Glomerular visceral epithelial cell (primary cell): ENCODE measurements around the gene TRIM29.

Experiments used
- DNase-seq: peaks from one replicate; pipeline ENCODE4 v3.0.0-alpha.2; 2016; ENCODE audit errors: extremely low spot score

The TRIM29 gene

DNA sequence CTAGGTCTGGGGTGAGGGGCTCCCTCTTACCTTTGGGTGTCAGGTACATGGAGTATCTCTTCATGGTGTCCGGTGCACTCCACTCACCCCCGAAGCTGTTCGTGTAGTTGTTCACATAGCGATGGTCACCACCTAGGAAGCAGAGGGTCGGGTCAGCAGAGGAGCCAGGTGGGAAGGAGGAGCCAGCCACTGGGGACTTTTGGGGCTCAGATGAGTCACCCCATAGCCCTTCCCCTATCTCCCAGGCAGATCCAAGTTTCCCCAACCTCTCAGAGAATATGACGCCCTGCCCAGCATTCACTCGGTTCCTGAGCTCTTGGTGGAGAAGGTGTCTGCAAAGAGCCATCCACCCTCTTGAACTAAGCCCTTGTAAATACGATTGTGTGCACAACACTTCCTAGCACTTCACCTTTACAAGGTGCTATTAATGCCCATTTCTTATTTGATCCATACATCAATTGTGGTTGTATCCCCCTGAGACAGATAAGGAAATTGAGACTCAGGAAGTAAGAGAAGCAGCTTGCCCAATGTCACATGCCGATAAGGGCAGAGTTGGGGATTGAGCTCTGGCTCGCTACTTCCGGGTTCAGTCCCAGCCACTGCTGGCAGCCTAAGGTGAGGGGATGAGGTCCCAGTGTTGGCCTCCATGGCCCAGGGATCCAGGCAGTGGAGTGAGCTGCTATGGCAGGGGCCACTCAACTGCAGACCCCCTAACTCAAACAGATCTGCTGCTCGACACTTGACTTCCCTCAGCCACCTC is 14.8 kb downstream of the TRIM29 start:
- DNase-seq = no peak

DNA sequence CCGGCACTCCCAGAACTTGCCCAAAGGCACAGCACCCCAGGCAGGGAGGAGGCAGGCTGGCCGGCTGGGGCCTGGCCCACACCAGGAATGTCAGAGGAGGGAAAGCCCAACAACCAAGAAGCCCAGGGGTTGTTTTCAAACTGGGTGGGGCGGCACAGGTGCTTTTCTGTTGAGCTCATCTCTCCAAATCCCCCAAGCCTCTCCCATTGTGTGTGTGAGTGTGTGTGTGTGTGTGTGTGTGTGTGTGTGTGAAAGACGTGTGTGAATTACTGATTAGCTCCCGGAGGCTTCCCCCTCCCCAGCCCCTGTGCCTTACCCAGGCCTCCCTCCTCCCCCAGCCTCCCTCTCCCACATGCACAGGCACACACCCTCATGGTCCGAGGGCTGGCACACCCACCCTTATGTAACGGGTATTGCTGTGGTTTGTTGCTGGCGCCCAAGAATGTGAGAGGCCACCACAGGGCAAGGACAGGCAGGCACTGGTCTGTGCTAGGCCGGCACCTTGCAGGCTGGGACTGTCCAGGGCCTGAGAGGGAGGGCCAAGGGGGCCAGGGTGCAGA is 15.9 kb downstream of the TRIM29 start:
- peak; percentile 8 for DNase-seq

DNA sequence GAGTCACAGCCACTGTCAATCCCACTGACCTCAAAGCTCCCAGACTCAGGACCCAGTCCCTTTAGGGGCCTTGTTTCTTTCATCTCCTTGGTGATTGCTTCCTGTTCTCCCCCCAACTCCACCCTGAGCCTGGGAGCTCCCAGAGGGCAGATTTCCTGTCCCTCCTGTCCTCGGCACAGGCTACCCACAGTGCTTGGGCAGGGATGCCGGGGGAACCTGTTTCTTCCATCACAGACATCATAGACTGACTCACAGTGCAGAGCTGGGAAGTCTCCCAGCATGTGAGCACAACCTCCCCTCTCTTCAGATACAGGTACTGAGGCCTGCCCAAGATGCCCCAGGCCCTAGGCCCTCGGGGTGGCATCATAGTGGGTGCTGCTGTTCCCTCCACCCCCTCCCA is 16.6 kb downstream of the TRIM29 start:
- DNase-seq = no peak

DNA sequence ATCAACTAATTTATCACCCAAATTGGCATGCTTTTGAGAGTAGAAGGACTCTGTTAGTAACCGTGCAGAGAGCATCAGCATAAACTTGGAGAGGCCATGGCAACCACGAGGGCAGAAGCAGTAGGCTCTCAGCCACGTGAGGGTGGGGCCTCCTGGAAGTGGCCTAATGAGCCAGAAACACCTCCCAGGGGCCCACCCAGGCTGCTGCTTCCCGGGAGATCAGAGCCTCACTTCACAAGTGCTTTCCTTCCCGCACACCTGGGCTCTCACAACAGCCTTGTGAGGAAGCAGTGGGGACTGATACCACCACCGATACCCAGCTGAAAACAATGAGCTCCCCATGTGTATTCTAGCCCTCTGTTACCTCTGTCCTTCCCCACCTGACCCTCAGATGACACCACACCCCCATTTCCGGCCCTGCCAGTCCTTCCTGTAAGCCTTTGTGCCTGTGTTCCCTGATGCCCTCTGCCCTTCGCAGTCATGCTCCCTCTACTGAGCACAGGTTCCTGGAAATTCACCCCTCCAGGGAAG is 17.0 kb downstream of the TRIM29 start:
- no peak for DNase-seq

DNA sequence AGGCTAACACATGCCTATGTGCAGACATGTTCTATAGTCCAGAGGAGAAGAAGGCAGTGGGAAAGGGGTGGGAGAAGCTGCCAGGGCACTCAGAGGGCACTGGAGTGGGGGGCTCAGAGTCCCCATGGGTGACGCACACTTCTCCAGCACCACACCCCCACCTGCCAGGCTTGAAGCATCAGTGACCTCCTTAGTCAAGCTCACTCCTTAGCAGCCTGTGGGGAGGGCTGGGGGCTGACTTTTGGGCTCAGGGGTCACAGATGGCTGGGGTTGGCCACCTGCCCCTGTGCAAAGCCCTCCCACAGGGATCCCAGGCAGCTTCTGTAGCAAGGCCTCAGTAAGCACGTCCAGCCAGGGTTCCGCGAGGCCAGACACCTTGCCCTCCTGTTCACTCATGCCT is 18.8 kb downstream of the TRIM29 start:
- DNase-seq = no peak

DNA sequence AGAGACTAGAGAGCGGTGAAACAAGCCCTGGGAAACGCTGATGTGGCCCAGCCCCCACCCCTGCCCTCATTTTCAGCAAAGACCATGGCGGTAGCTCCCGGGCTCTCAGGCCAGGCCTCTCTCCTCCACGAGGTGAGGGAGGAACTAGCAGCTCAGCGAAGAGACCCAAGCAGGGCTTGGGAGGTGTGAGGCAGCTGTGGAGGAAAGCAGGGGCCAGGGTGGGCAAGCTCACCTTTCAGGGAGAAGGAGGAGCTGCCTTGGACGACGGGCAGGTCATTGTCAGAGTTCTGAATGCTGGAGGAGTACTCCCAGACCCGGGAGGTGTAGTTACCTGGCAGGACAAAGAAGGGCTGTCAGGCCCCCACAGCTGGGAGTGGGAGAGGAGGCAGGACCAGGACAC is 19.9 kb downstream of the TRIM29 start:
- no peak for DNase-seq

DNA sequence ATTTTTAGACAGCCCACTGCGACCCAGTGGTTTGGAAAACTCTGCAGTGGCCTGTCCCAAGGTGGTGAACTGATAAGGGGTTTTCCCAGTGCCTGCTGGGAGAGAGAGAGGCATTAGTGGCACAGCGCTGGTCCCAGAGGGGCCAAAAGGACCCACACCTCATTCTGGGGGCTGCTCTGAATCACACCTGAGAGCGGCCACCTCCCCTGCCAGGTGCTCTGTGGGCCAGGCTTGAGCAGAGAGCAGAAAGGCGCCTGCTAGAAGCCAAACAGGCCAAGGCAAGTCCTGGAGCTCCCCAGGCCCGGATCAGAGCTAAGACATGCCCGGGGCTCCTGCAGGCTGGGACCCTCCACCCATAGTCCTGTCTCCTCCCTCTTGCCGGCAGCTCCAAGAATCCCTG is 20.9 kb downstream of the TRIM29 start:
- DNase-seq = no peak

DNA sequence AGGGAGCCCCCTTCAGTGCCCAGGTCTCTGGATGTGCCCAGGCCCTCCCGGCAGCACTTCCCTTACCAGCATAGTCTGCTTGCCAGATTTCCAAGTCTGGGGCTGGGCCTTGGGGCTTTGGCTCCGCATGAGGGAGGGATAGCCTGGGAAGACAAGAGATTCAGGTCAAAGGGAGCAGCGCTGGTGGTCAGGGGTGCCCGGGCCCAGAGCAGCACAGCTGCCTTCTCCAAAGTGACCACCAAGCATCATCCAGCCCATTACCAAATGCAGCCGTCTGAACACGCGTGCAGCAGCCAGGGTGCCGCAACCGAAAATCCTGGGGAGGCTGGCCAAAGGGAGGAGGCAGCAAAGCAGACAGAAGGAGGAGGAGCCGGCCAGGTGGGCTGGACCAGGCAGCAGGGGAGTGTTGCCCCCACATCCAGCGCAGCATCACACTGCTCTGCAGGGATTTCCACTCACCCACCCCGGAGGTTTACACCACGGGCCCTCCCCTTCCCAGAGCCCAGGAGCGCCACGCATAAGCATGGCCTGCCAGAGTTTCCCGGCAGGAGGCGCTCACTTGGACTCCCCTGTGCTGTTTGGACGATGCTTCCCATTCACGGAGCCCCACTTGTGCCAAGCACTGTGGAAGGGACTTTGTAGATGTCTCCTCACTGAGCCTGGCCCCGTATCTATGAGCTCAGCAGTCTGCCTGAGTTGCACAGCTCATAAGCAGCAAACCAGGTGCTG is 22.5 kb downstream of the TRIM29 start:
- DNase-seq = no peak

DNA sequence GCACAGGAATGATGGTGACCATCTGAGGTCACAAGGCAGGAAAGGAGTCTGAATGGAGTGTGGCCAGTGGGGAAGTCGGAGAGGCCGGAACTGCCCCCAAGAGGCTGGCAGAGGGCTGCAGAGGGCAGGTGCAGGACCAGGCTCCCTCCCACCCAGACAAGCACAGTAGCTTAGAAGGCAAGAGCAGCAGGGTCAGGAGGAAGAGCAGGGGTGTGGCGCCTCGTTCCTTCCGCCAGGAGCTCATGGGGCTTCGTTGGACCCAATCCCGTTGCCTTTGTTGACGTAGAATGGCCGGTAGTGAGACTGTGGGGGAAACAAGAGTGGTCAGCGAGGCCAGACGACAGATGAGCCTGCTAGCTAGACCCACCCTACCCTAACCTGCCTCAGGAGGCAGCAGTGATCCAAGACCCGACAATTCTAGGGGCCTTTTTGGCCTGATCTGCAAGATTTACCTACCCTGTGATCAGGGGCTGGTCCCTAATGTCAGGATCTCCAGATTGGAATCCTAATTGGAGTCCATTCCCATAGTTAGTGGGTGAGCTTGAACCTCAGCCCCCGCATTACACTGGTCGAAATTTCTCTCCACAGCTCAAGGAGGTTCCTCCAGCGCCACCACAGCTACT is 25.6 kb downstream of the TRIM29 start:
- no peak for DNase-seq

DNA sequence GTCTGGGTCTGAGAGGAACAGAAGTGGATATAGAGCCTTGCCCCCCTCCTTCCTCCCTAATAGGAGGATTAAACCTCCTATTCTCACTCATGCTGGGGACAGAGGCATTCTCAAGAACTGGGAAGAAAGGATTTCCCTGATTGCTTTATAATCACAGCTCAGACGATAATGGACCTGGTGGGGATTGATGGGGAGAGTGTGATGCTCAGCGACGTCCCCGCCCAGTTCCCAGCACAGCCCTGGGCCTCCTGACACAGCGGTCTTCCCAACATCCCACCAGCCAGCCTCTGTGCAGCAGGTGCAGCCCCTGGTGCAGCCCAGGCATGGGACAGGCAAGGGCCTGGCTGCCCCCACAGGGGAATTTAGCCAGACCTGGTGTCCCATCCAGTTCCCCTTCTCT is 28.4 kb downstream of the TRIM29 start:
- DNase-seq = no peak

DNA sequence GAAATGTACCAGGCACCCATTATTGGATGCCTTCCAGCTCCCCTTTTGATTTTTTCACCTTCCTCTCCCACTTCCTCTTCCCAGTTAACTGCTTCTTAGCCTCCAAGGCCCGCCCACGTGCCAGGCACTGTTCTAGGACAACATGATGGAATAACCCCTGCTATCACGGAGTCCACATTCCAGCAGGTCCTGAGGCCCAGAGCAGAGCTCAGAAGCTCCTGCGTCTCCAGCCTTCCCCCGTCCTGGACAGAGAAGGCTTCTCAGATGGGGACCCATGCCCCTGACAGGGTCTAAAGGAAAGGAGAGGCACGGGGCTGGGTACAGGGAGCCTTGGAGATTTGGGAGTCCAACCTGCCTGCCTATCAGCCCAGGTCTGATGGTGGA is 29.1 kb downstream of the TRIM29 start:
- no peak for DNase-seq

DNA sequence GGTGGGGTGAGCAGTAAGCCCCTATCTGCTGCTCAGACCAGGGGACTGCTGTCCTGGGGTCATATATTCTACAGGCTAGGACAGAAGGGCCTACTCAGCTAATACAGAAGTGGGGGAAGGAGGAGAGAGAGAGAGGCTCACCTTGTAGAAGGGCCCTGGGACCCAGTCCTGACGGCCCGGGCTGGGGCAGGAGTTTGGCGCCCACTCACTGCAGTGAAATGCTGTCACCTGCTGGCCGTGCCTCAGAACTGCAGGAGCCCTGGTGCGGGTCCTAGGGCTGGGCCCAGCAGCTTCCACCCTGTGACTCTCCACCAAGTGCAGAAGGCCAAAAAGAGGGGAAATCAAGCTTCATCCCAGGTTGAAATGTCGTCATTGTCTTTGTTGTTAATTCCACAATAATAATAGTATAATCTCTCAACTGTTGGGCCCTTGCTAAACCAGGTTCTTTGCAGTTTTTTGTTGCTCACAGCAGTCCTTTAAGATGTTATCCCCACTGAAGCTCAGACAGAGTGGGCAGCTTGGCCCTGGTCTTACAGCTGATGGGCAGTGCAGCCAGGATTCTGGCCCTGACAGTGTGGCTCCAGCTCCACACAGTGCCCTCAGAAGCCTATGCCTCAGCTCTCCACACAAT is 29.6 kb downstream of the TRIM29 start:
- peak; percentile 50 for DNase-seq

DNA sequence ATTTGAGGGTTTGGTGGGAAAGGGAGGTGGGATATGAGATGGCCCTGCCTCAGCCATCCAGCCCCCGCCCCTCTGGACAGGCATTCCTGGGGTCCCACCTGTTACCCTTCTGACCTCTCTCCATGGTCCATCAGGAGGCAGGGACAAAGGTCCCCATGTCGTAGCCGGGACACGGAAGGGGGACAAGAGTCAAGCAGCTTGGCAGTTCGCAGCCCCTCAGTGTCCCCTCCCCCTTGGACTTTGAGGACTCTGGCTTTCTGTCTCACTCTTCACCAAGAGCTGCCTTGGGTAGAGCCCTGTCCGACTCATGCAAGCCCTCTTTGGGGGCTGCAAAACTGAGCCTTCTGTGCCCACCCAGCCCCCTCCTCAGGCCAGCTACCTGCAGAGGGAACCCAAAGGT is 30.2 kb downstream of the TRIM29 start:
- DNase-seq = no peak

DNA sequence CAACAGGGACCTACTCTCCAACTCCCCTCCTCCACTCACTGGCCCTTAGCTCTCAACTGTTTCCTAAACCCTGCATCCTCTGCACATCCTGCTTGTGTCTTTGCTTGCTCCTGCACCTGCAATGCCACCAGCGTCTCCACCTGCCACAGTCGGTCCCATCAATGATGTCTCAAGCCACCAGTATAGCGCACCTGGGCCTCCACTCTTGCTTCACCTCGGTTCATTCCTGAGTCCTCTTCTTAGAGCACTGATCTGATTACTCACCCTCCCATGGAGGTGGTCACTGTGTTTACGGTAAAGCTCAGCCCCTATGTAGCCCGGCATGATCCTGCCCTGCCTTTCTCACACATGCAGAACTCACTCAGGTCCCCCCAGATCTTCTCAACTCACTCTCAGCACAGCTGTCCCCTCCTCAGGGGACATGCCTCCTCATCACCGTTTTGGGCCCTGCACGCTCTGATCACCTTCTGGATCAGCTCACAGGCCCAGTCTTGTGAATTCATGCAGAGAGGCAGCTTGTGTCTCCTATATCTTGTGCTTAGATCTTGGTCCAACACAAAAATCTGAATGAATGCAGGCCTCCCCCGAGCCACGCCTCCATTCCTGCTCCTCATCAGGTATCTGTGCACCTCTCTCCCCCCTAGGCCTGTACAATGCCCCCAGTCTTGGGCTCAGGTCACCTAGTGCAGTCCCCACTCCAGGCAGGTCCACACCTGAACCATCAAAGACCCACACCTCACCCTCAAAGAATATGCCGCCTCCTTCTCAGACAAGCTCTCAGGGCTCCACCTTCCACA is 31.4 kb downstream of the TRIM29 start:
- DNase-seq = no peak

DNA sequence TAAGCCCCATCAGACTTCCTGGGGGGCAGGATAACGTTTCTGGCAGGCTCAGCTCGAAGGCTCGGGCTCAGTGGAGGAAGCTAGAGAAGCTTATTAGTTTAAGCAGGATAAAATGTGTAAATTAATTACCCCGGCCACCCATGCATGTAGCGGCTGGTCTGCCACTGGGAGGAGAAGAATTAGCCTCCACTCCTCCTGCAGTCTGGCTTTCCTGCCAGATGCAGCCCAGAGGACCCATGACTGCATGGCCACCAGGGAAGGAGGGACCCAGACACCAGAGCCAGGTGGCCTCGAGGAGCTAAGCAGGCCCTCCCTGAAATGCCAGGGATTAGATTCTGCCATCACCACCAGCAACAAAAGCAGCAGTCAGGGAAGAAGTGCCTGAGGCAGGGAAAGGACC is 32.3 kb downstream of the TRIM29 start:
- DNase-seq = no peak

DNA sequence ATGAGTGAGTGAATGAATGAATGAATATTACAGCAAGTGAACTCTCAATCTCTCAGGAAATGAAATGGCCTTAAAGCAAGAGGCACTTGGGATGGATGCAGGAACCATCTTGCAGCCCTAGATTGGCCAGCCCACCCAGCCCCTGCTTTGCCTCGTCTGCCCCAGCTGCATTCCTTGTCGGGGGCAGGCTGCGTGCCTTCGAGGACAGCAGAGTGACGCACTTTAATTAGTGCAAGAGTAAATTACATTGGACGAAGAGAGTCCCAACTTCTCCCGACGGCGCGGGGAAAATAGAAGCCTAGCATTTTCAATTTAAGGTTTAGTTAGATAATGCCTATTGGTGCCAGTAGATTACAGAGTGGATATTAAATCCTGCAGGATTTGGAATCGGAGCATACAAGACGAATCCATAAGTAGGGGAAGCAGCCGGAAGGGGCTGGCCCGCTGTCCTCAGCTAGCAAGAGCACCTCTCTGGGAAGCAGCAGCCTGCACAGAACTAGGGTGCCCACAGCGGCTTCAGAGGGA is 33.8 kb downstream of the TRIM29 start:
- no peak for DNase-seq

DNA sequence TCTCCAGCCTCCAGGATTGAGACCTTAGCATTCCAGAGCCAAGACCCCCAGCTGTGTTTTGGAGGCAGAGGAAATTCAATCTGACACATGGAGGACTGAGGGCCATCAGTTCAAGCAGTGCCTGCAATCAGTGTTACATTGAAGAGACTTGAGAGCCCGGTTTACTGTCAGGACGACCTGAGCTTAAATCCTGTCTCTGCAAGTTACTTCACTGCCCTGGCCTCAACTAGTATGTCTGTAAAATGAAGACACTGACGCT is 35.1 kb downstream of the TRIM29 start:
- no peak for DNase-seq

DNA sequence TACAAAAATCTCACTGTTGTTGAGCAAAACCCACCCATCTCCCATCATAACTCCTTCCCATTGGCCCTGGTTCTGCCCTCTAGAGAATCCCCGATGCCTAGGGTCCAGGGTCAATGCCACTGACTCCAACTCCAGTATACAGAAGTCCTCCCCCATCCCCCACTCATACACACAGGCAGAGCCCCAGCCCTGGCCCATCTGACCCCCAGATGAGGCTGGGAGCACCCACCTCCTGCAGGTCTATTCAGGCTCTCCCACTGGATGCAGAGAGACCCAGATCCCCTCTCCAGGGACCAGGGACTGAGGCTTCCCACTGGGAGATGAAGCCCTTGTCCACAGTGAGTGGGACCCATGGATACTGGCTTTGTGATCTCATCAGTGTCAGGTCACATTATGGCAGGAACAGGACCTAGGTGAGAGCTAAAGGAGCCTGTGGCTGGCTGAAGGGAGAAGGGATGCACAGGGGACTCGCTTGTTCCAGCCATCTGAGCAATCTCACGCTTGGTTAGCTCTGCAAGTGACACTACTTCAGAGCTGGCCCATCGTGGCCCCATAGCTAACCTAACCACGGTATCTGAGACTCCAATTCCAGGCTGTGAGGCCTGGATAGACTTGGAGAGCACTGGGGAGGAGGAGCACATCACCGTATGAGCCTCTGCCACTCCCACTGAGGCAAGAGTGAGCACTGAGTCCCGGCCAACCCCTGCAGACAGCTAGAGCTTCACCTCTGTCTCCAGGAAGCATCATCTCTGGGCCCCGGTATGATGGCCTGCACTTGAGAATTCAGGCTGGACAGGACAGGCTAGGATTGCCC is 35.7 kb downstream of the TRIM29 start:
- no peak for DNase-seq

DNA sequence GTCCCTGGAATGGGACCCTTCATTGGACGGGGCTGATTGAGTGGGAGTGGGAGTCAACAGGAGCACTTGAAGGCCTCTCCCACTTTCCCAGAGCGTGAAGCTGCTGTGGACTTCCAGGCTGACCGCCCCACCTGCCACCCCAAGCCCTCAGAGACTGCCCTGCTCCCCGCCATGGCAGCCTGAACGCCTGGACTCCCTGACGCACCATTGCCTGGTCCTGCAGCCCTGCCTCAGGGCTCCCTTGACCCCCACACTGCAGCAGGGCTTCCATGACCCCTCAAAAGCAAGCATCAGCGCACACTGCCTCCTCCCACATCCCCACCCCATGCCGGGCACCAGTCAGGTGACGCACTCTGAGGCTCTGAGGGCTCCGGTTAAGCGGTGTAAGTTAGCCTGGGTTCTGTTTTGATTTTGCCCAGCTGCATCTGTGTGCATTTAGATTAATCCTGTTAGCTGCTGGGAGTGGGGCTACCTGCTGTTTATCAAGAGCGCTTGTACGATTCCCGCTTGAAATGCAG is 39.4 kb downstream of the TRIM29 start:
- DNase-seq = no peak

DNA sequence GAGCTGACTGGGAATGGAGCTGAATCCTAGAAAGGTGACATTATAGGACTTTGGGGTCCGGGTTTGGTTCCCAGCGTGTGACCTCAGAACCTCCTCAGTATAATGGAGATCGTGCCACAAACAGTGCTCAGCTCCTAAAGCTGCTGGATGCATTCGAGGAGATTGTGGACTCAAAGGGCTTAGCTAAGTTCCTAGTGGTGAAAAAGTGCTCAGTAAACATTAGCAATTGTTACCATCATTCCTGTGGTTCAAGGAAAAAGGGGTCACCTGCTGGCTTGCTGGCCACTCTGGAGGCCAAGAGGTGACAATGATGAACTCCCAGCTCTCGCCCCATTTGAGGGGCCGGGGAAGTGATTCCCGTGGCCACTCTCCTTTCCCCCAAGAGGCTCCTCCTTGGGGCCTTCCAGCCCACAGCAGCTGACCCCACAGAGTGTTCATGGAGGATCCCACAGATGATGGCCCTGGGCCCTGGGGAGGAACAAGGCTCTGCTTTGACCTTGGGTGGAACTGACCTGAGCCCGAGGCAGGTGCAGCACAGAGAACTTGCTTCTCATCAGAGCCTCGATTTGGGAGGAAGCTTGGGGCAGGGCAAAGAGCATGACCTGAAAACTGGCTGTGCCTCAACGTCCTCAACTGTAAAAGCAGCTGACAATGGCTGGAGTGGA is 40.1 kb downstream of the TRIM29 start:
- DNase-seq = no peak
